ENCODE data around the gene FZD2.
"Not testable (repeated sequence)": the region's sequence is repeated elsewhere in the genome, so short reads cannot be mapped to it uniquely, and the experiment has no call there.

FZD2 gene

DNA sequence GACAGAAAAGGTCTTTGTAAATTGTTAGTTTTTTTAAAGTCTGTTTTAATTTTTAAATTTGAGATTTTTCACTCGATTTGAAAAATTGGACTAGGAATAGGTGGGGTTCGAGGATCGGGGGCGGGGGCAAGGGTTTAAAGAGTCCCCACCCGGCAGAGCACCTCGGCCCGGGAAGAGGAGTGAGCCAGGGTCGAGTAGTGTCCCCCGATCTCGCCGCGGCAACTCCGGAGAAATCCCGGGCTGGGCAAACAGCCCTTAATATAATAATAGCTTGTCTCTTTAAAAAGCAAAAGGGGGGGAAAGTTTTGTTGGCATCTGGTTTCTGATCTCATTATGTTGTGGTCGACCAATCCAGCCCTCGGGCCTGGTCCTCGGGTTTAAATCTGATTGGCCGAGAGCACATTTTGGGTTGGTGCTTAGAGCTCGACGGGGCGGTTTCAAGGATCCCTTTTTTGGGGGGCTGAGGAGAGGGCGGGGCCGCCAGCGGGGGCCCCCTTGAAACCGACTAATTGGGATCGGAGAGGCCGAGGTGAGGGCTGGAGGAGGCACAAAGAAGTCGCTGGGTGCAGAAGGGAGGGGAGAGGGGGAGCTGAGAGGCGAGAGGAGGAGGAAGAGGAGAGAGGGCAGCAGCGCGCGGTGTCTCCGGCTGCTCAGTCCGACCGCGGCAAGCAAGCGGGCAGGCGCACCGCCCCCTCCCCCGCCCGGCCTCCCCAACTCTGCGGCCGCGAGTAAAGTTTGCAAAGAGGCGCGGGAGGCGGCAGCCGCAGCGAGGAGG lies at the start of gene FZD2:
Gene FZD2, plus strand, starts transcription at position 653 of the 775 bp plus-strand sequence. CDS start 205 bp downstream, outside the sequence.
- peak; percentile 100 for DNase-seq (ENCODE audit: low read depth)

DNA sequence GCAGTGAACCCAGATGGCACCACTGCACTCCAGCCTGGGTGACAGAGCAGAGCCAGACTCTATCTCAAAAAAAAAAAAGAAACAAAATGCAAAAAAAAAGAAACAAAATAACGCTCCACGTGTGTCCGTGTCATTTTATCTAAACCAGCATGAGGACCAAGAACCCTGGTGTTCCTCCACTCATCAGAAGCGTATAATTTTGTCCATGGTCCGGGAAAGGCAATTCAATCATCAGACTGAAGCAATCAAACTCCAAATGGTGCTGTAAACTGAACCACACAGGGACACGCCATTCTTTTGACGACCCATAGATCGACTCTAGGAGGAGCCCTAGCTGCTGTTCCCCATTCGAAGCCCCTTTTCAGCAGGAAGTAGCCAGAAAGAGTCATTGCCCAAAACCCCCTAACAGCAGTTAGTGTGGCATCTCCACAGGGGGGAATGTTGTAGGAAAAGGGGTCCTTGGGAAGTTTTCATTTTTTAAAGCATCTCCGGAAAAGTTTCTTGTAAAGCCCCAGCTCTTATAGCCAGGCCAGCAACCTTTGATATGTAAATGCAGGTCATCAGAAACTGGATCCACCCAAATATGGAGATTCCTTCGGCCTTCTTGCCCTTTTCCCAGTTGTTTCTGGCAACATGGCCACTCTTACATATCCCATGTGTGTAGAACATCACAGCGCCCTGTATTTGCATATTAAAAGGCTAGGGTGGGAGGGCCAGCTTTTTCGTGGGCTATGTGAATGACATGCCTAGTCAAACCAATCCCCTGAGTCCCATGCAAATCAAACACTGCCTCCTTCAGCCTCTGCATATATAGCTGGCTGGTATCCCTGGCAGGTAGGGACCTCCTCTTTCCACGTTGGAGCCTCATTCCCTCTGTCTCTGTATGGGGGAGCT lies 45.8 kb upstream of the FZD2 start:
- peak; percentile 31 for DNase-seq (ENCODE audit: low read depth)

DNA sequence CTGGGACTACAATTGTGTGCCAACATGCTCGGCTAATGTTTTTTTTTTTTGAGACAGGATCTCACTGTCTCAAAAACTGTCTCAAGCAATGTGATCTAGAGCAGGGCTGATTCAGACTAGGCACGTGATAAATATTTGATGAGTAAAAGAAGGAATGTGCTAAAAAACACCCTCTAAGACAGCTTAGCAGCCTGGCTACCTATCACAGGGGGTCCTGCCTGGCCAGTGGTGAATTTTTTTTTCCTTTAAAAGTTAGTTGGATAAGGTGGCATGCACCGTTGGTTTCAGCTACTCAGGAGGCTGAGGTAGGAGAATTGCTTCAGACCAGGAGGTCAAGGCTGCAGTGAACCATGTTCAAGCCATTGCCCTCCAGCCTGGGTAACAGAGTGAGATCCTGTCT lies 39.3 kb upstream of the FZD2 start:
- peak; percentile 68 for DNase-seq (ENCODE audit: low read depth)

DNA sequence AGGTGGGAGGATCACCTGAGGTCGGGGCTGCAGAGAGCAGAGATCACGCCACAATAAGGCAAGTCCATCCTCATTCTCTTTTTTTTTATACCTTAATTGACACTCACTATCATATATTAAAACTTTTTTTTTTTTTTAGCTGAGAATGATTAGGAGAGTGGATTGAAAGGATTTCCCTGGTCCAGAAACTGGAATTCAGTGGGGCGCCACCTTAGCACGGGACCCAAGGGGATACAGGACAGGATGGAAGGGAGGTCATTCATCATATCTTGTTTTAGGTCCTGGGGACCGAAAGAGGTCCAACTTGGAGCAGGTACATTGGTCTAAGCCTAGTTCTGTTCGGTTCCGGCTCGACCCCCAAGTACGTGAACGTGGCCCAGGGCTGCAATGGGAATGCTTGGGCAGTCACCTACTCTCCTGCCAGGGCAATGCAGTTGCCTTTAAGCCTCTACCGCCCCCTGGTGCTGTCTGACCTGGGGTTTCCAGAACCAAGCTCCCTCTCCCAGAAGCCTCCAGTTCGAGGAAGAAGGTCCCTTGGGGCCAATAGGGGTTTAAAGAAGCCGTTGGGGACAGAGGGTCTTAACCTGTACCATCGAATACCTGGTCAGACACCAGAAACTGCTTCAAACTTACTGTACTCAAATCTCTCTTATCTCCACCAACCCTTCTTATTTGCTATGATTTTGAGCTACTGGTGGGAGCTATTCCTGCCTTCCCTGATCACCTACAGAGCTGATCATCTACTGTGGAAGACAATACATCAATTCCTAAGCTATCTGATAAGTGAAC lies 34.2 kb upstream of the FZD2 start:
- peak; percentile 77 for DNase-seq (ENCODE audit: low read depth)

DNA sequence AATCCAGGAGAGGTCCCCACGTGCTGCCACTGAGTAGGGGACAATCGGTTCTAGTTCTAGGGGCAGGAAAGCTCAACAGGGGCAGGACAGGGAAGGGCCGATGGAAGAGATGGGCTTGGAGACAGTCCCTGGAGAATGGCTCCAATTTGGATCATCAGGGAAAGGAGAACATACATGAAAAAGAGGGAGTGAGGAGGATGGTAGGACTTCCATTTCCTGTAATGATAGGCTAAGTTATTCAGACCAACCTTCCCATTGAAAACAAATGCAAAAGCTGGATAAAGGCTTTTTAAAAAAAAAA lies 33.7 kb upstream of the FZD2 start:
- no peak for DNase-seq (ENCODE audit: low read depth)

DNA sequence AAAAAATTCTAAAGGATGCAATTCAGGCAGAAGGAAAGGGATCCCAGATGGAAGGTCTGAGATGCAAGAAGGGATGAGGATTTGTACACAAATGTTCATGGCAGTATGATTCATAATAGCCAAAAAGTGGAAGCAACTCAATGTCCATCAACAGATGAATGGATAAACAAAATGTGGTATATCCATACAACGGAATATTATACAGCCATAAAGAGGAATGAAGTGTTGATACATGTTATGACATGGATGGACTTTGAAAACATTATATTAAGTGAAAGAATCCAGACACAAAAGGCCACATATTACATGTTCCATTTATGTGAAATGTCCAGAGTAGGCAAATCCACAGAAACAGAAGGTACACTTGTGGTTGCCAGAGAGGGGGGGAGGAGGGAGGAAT lies 30.2 kb upstream of the FZD2 start:
- no peak for DNase-seq (ENCODE audit: low read depth)

DNA sequence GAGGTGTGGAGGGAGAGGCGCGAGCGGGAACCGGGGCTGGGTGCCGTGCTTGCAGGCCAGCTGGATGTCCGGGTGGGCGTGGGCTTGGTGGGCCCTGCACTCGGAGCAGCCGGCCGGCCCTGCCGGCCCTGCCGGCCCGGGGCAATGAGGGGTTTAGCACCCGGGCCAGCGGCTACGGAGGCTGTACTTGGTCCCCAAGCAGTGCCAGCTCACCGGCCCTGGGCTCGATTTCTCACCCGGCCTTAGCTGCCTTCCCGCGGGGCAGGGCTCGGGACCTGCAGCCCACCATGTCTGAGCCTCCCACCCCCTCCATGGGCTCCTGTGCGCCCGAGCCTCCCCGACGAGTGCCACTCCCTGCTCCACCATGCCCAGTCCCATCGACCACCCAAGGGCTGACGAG lies 29.3 kb upstream of the FZD2 start:
- DNase-seq (ENCODE audit: low read depth), result no peak

DNA sequence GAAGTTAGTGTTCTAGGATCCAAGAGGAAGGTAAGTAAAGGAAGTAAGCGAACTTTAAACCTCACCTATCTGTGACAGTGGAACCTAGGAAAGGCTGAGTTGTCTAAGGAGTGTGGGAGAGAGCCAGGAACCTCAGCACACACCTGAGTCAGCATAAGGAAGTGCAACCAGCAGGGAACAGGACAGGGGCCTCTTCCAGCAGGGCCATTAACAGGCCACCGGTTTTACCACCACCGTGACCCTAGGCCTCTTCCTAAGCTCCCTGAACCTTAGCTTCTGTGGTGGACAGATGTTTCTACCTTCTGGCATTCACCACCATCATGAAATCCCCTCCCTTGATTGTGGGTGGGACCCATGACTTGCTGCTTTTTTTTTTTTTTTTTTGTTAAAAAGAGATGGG lies 27.4 kb upstream of the FZD2 start:
- no peak for DNase-seq (ENCODE audit: low read depth)

DNA sequence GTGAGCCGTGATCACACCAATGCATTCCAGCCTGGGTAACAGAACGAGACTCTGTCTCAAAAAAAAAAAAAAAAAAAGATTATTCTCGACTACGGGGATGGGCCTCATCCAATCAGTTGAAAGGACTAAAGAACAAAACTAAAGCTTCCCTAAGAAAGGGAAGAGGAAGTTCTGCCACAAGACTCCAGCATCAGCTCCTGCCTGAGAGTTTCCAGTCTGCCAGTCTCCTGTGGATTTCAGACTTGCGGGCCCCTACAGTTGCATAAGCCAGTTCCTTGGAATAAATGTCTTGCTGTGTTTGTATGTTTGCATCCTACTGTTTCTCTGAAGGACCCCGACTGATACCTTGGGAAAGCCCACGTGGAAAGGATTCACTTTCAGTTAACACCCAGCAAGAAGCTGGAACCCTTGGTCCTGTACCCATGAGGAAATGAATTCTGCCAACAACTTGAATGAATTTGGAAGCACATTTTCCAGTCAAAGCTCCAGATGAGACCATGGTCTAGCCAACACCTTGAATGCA lies 26.3 kb upstream of the FZD2 start:
- DNase-seq (ENCODE audit: low read depth), result no peak

DNA sequence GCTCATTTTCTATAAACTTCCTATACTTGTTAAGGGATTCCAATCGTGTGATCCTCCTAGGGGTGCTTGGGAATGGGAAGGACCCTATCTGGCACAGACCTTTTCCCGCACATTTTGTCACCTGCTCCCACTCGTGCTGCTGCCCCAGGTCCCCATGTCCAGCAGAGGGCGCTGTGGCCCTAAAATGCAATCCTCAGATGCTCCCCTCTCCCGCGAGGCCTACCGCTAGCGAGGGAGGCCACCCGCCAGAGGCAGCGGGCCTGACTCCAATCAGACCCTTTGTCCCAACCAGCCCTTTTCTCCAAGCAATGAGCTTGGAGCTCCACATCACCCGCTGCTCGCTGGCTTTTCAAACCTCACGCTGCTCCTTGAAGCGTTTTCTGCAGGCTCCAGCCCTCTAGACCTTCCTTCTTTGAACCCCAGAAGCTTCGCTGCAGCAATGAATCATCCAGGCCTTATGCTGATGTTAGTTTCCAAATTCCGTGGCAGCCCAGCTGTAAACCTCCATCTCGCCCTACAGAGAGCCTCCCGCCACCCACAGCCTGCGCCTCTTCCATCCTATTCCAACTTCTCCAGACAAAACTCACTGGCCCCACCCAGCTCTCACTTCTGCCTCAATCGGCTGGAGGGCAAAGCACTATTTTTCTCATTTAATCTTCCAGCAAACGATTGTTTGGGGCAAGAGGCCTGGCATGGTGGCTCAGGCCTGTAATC lies 23.6 kb upstream of the FZD2 start:
- peak; percentile 92 for DNase-seq (ENCODE audit: low read depth)

DNA sequence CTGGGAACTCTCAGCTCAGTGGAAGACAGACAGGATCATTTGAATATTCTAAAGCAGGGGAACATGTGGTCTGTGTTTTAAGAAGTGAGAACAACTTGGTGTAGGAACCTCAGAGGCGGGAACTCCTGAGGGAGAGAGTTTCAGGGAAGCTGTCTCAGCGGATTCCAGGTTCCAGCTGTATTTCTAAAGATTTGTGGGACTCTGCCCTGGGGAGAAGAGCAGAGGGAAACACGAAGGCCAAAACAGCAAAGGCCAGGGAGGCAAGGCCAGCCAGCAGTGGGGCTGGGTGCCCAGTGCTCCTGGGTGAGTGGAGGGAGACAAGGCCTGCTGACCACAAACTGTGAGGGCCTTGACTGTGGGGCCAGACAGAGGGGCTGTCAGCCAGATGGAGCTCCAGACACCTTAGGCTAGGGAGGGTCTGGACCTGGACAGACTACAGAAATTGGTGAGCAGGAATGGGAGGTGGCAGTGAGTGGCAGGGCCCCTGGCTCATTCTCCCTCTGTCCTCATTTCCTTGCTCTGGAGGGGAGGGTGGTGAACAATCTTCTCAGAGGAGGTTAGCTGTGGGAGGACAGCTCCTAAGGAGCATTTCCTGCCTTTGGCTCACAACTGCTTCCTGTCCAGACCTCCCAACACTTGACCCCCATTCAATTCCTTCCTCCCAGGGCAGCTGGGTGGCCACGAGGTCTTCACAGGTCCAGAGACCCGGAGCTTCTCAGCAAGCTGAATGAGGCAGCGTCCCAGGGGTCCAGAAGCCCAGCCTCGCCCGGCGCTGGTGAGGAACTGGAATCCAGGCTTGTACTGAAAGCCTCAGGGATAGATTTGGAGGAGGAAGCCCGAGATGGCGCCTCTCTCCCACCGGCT lies 21.0 kb upstream of the FZD2 start:
- peak; percentile 69 for DNase-seq (ENCODE audit: low read depth)

DNA sequence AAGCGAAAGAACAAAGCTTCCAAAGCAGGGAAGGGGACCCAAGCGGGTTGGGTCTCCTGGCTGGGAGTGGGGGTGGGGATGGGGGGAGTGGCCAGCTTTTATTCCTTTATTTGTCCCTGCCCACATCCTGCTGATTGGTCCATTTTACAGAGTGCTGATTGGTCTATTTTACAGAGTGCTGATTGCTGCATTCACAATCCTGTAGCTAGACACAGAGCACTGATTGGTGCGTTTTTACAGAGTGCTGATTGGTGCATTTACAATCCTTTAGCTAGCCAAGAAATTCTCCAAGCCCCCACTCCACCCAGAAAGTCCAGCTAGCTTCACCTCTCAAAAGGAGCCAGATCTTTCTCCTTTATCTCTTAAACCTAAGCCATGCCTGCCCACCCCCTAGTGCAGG lies 19.4 kb upstream of the FZD2 start:
- DNase-seq (ENCODE audit: low read depth), result not testable (repeated sequence)

DNA sequence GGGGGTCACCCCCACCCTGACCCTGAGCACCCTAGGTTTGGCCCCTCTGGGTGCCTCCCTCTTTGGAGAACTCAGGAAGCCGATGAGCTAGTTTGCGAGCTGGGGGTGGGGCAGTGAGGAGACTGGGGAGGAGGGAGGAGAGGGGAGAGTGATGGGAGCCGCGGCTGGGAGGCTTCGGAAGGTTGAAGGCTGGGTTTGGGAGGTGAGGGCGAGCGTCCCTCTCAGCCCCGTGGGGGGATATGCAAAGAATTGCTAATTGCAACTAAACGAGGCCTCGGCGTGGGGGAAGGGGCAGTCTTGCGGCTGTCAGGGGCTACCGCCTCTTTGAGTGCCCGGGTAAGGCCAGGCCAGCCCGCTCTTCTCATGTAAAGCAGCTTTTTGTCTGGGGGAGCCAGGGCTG lies 17.6 kb upstream of the FZD2 start:
- DNase-seq (ENCODE audit: low read depth), result no peak

DNA sequence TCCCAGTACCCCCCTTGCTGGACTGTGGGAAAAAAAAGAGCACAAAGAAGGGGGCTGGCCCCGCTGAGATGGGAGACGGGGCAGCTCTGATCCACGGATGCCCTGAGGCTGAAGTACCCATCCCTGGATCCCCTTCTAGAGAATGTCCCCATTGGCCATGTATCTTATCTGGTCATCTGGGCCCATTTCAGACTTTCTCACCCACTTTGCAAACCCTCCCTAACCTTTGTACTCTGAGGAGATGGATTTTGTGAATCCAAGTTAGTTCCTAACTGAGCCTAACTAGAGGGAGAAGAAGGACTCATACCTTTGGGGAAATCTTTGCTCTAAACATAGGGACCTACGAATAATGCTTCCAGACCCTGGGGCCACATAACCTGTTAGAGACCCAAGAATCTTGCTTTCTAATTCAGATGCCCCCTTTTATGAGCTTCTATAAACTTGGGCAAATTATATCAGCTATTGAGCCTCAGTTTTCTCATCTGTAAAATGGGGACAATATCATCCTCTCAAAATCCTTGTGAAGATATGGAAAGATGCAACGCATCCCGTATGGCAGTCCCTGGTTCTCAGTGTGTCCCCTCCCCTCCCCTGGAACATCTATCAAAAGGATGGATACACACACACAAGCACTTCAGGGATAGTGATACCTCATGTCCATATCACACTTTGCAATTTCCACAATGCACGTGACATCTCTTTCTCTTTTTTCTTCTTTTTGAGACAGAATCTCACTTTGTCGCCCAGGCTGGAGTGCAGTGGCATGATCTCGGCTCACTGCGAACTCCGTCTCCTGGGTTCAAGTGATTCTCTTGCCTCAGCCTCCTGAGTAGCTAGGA lies 16.8 kb upstream of the FZD2 start:
- no peak for DNase-seq (ENCODE audit: low read depth)

DNA sequence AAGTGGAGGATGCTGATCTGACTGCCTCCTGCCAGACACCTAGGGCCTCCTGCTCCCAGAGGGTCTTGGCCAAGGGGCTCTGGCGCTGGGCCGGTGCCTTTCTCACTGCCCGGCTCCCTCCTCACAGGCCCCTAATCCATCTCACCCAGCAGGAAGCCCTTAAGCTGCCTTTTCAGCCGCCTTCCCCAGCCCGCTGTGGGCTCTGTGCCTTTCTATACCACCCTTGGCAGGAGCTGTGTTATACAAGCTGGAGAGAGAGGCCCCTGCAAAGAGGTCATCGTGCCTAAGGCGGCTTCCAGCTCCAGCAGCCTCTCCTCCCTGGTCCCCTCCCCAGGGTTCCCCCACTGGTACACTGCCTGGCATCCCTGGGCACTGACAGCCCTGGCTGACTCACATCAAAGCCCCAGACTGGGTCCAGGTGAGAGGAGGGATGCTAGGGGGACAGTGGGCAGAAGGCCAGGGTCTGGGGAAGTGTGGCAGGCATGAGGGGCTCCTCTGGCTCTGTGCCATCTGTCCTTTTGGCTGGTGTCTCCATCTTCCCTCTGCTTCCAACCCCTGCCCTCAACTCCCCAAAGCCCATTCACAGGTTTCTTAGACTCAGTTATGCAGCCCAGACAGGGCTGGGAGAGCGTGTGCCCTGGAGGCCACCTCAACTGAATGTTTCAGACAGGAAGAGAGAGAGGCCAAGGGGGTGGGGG lies 15.3 kb upstream of the FZD2 start:
- peak; percentile 54 for DNase-seq (ENCODE audit: low read depth)

DNA sequence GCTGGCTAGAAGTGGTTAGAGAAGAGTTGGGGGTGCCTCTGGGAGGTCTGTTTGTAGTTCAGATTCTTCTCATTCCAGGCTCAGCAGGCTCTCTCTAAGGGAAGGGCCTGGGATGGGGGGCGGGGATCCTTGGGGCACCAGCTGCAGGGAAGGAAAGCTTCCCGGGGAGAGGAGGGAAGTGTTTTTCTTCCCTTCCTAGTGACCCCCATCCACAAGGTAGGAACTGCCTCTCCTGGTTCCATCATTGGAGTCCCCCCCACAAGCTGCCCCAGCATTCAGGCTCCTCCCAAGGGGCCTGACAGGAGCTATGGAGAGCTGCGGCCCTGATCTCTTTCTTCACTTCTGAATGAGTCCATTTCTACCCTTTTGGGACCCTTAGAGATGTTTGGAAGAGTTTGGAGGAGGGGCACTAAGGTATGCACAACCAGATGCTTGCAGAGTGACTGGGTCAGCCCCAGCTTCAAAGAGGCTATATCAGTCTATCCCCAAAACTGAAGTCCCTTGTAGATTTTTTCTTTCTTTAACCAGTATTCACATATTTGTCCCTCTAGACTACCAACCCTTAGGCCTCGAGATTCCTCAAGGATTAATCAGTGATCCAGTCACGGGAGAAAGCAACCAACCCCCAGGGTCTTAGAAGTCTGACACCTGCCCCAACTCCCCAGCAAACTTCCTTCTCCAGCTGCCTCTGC lies 13.9 kb upstream of the FZD2 start:
- DNase-seq (ENCODE audit: low read depth), result peak; percentile 99

DNA sequence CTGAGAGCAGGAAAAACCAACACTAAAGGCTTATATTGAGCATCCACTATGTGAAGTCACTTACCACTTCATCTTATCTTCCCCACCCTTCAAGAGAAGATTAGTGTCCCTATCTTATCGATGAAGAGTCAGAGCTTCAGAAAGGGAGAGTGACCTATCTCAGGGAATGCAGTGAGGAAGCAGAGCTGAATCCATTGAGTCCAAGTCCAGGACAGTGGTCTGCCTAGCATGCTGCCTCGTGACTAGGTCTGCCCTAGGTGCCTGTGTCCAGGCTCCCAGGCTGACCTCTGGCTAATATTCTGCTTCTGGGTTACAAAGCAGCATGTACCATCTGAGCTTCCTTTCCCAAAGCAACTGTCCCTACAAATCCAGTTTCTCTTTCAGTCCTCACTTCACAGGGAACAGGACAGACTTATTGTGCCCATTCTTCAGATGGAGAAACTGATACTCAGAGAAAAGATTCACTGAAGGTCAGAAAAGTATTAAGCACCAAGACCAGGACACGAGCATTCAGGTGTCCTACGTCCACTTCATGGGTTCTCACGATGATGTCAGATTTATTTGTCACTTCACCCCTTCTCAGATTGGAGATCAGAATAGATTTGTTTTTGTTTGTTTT lies 13.3 kb upstream of the FZD2 start:
- no peak for DNase-seq (ENCODE audit: low read depth)

Data from EH (cell line).